HG03095 (cell line): ENCODE data around the gene MAML2.

Experiments
- ATAC-seq: cut with Tn5 transposase; IDR thresholded peaks from one replicate; pipeline ENCODE4 v1.9.1; 2021; ENCODE audit warnings: moderate library complexity; ENCODE audit not compliant: unreplicated experiment

MAML2 gene

GRCh38 chr11:96162816-96163499 lies 180.0 kb downstream of the MAML2 start:
- no peak for ATAC-seq

- no peak for ATAC-seq
Measured at GRCh38 chr11:96161307-96162089, 181.5 kb downstream of the MAML2 start.

GRCh38 chr11:96160732-96161306 lies 182.2 kb downstream of the MAML2 start:
- no peak for ATAC-seq

GRCh38 chr11:96159968-96160367 lies 183.0 kb downstream of the MAML2 start:
- ATAC-seq: no peak

- ATAC-seq: no peak
Measured at GRCh38 chr11:96158126-96158525, 184.9 kb downstream of the MAML2 start.

- ATAC-seq: no peak
Measured at GRCh38 chr11:96157517-96157873, 185.5 kb downstream of the MAML2 start.

GRCh38 chr11:96156379-96156722 lies 186.6 kb downstream of the MAML2 start:
- ATAC-seq: no peak

- peak; percentile 57 for ATAC-seq
Measured at GRCh38 chr11:96155627-96156378, 187.2 kb downstream of the MAML2 start.

GRCh38 chr11:96154802-96155520 lies 188.0 kb downstream of the MAML2 start:
- ATAC-seq: no peak

- no peak for ATAC-seq
Measured at GRCh38 chr11:96152623-96153022, 190.4 kb downstream of the MAML2 start.

- ATAC-seq: no peak
Measured at GRCh38 chr11:96151501-96151900, 191.5 kb downstream of the MAML2 start.

- no peak for ATAC-seq
Measured at GRCh38 chr11:96150609-96151008, 192.4 kb downstream of the MAML2 start.

GRCh38 chr11:96149743-96150555 lies 193.0 kb downstream of the MAML2 start:
- no peak for ATAC-seq

- no peak for ATAC-seq
Measured at GRCh38 chr11:96147906-96148486, 195.0 kb downstream of the MAML2 start.

- ATAC-seq: no peak
Measured at GRCh38 chr11:96147186-96147585, 195.8 kb downstream of the MAML2 start.

GRCh38 chr11:96146765-96147164 lies 196.2 kb downstream of the MAML2 start:
- ATAC-seq: no peak

GRCh38 chr11:96145163-96145585 lies 197.8 kb downstream of the MAML2 start:
- ATAC-seq: no peak

- no peak for ATAC-seq
Measured at GRCh38 chr11:96144553-96144952, 198.4 kb downstream of the MAML2 start.

GRCh38 chr11:96143041-96143521 lies 199.9 kb downstream of the MAML2 start:
- no peak for ATAC-seq
